Astrocyte of the cerebellum (primary cell): ENCODE measurements around the gene TDRD10.

Source experiments
- DNase-seq: peaks from one replicate; pipeline ENCODE4 v3.0.0-alpha.2; 2011; ENCODE audit warnings: low read depth
- H3K4me3 ChIP-seq: 2 replicates; pipeline ENCODE4 v1.5.1; 2011; ENCODE audit warnings: mild to moderate bottlenecking, low read depth, low read length, moderate library complexity
- in situ Hi-C: cut with HindIII; loops from 2 replicates; pipeline ENCODE4 v1.10.0; 2017; ENCODE audit warnings: low sequenced_read_pairs
- TF ChIP-seq, protein P1 (sequence below): IDR thresholded peaks from 2 replicates; pipeline ENCODE4 v1.5.1; 2012; ENCODE audit warnings: low read length, low read depth, moderate library complexity, mild to moderate bottlenecking; ENCODE audit errors: missing control alignments

Gene TDRD10

GRCh38 chr1:154460695-154461260 is 41.2 kb upstream of the TDRD10 start:
- TF ChIP-seq, protein P1, sequence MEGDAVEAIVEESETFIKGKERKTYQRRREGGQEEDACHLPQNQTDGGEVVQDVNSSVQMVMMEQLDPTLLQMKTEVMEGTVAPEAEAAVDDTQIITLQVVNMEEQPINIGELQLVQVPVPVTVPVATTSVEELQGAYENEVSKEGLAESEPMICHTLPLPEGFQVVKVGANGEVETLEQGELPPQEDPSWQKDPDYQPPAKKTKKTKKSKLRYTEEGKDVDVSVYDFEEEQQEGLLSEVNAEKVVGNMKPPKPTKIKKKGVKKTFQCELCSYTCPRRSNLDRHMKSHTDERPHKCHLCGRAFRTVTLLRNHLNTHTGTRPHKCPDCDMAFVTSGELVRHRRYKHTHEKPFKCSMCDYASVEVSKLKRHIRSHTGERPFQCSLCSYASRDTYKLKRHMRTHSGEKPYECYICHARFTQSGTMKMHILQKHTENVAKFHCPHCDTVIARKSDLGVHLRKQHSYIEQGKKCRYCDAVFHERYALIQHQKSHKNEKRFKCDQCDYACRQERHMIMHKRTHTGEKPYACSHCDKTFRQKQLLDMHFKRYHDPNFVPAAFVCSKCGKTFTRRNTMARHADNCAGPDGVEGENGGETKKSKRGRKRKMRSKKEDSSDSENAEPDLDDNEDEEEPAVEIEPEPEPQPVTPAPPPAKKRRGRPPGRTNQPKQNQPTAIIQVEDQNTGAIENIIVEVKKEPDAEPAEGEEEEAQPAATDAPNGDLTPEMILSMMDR, result no peak

GRCh38 chr1:154463512-154463990 is 38.5 kb upstream of the TDRD10 start:
- DNase-seq, result no peak
- in situ Hi-C loops, result no loop called here

More at GRCh38 chr1:154460695-154461260, 41.2 kb upstream of the TDRD10 start:
- H3K4me3 ChIP-seq, result no peak overlapping the region
- in situ Hi-C loops, result no loop called here
- DNase-seq, result no peak

GRCh38 chr1:154465621-154466195 is 36.3 kb upstream of the TDRD10 start:
- no peak overlapping the region for H3K4me3 ChIP-seq
- in situ Hi-C loops, result no loop called here
- DNase-seq, result no peak
- TF ChIP-seq, protein P1, result no peak

More at GRCh38 chr1:154463512-154463990, 38.5 kb upstream of the TDRD10 start:
- H3K4me3 ChIP-seq, result no peak overlapping the region
- TF ChIP-seq, protein P1, result no peak

GRCh38 chr1:154466206-154466605 is 35.8 kb upstream of the TDRD10 start:
- no peak for DNase-seq
- in situ Hi-C loops, result no loop called here
- H3K4me3 ChIP-seq, result no peak overlapping the region
- TF ChIP-seq, protein P1, result no peak

DNA sequence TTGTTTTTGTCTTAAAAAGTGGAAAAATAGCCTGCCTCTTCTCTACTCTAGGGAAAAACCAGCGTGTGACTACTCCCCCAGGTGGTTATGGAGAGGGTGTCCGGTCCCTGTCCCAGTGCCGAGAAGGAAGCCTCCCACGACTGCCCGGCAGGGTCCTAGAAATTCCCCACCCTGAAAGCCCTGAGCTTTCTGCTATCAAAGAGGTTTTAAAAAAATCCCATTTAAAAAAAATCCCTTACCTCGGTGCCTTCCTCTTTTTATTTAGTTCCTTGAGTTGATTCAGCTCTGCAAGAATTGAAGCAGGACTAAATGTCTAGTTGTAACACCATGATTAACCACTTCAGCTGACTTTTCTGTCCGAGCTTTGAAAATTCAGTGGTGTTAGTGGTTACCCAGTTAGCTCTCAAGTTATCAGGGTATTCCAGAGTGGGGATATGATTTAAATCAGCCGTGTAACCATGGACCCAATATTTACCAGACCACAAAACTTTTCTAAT is 35.0 kb upstream of the TDRD10 start:
- TF ChIP-seq, protein P1, result no peak
- DNase-seq, result no peak
- no peak overlapping the region for H3K4me3 ChIP-seq
- in situ Hi-C loops, result no loop called here

DNA sequence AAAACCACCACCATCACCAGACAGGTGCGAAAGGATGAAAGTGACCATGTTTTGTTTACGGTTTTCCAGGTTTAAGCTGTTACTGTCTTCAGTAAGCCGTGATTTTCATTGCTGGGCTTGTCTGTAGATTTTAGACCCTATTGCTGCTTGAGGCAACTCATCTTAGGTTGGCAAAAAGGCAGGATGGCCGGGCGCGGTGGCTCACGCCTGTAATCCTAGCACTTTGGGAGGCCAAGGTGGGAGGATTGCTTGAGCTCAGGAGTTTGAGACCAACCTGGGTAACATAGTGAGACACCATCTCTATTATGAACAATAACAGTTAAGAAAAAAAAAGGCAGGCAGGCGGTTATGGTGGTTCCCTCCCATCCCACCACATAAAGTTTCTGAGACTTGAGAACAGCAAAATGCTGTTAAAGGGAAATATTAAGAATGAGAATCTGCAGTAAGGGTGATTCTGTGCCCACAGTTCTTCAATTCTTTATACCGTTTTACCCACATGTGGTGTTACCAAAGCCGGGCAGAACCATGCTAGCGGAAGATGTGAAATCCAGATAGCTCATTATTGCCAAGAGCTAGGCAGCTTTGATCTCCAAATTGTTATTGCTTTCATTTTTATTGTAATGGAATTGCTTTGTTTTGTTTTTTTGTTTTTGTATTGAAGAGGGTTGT is 34.5 kb upstream of the TDRD10 start:
- no peak for DNase-seq
- in situ Hi-C loops, result no loop called here
- no peak overlapping the region for H3K4me3 ChIP-seq
- TF ChIP-seq, protein P1, result no peak
